KBM-7 (cell line): Measurements from ENCODE around the gene BAG1.

Source experiments
- DNase-seq: peaks from one replicate; pipeline ENCODE4 v3.0.0-alpha.2; 2015
- in situ Hi-C: fragments of 300-500 bp; cut with MboI; formaldehyde crosslinking; loops from 2 replicates; pipeline ENCODE4 v1.14.3; 2020; ENCODE audit warnings: low sequenced_read_pairs, low pct_unique_long_range_greater_than_20kb, mixed read lengths

Gene BAG1

DNA sequence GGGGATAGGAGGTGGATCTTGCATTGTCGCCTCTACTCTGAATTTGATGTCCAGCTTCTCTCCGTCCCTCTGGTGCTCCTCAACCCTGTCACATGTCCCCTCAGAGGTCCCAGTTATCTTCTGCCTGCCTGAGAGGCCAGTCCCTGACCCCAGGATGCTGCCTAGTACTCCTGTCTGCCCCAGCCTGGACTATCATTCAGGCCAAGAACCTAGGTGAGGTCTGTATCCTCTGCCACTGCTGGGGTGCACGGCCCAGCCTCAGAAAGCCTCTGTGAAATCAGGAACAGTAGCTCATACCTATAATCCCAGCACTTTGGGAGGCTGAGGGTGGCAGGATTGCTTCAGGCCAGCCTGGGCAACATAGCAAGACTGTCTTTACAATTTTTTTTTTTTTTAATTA lies 15.9 kb downstream of the BAG1 start:
- in situ Hi-C loops, result no loop called here
- no peak for DNase-seq

DNA sequence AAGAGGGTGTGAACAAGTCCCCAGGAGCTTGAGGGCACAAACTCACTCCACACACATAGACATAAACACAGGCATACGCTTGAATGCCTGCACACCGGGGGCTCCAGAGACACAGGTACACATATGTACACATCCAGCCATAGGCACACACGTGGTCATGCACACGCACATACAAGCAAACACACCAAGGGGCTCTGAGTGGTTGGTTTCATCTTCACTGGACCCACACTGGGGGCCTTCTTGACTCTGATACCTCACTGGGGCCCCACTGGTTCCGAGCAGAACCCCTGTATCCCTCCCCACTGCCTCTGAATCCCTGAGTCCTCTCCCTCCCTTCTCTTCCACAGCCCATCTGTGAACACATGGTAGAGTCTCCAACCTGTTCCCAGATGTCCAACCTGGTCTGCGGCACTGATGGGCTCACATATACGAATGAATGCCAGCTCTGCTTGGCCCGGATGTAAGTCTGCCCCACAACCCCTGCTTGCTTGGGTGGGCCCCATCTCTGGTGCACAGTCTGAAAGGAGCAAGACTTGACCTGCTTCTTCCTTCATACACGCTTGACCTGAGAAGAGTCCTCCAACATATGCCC lies 18.1 kb downstream of the BAG1 start:
- no peak for DNase-seq
- in situ Hi-C loops, result no loop called here

DNA sequence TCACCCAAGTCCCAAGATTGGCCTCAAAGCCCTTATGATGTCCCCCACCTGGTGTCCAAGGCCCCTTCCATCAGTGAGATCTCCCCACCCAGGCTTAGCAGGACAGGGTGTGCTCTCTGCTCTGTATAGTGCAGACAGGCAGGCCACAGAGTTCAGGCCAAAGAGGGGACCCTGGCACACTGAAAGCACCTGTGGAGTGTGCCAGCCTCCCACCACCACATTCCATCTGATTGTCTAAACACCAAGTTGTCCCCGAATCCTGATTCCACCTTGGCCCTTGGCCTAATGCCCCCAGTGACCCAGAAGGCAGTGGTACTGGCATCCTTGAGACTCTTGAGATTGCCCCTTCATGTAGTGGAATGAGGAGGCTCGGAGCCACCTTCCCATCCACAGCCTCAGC lies 19.2 kb downstream of the BAG1 start:
- in situ Hi-C loops, result no loop called here
- no peak for DNase-seq

DNA sequence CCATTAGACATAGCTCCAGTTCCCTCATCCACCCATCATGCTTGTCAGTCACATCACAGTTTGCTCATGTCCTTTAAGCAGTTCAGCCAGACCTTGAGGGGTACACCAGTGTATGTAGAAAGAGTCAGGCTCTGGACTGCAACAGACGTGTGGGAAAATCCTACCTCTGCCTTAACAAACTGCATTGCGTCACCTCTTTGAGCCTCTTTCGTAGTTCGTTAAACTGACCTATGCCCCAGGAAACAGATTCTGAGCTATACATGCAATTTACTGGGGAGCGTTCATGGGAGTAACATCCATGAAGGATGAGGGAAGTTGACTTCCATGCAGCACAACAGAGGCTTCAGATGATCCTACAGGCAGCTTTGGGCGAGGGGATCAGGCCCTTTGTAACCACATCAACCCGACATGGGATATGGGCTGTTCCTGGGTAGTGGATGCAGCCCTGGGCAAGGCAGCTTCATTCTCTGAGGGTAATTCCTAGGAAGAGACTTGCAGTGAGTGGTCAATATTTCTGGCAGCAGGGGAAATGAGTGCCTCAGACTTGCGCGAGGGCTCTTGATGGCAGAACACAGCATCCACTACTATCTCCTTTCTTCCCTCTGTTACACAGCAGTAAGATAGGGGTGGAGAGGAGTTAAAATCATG lies 20.2 kb downstream of the BAG1 start:
- in situ Hi-C loops, result no loop called here
- DNase-seq, result no peak

DNA sequence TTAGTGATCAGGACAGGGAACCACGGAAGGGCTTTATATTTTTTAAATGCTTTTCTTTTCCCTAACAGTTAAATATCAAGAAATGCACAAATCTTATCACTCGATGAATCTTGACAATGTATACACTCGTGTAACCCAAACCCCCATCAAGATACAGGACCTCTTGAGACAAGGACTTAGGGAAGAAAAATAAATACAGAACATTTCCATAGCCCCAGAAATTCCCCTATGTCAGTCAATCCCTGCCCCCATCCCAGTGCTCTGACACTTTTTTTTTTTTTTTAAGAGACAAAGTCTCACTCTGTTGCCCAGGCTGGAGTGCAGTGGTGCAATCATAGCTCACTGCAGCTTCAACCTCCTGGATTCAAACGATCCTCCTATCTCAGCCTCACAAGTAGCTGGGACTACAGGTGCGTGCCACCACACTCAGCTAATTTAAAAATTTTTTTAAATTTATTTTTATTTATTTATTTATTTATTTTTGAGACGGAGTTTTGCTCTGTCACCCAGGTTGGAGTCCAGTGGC lies 21.8 kb downstream of the BAG1 start:
- no peak for DNase-seq
- in situ Hi-C loops, result no loop called here

DNA sequence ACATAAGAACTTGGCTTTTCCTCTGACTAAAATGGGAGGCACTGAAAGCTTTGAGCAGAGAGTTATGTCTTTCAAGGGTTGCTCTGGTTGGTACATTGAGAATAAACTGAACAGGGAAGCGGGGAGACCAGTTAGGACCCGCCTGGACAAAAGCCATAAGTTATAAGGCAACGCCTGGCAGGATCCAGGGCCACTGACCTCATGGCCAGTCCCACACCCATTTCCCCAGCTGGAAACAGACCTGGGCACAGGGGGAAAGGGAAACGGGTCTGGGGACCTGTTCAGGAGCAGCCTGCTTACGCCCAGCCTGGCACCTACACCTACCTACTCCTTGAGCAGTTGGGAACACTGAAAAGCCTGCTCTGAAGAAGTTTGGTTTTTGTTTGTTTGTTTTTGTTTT lies 23.2 kb downstream of the BAG1 start:
- no peak for DNase-seq
- in situ Hi-C loops, result no loop called here

DNA sequence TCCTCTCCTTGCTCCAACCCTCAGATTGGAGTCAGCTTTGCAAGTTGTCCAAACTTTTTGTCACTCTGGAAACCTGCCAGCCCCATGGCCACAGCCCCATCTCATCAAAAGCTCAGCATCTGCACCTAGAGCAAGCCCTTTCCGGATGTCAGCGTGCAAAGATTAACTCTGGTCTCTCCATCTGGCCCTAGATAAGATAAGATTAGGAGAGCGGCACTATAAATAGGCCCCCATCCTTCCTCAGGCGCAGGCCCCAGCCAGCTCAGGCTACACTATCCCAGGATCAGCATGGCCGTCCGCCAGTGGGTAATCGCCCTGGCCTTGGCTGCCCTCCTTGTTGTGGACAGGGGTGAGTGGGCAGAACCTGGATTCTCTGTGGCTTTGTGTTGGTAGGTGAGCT lies 24.6 kb downstream of the BAG1 start, which contains the start of gene SPINK4:
TSS of gene SPINK4 (plus strand) at position 247 of the 400 bp plus-strand sequence. CDS start at position 289, 42 bp downstream.
- peak; percentile 97 for DNase-seq
- in situ Hi-C loops, result no loop called here

DNA sequence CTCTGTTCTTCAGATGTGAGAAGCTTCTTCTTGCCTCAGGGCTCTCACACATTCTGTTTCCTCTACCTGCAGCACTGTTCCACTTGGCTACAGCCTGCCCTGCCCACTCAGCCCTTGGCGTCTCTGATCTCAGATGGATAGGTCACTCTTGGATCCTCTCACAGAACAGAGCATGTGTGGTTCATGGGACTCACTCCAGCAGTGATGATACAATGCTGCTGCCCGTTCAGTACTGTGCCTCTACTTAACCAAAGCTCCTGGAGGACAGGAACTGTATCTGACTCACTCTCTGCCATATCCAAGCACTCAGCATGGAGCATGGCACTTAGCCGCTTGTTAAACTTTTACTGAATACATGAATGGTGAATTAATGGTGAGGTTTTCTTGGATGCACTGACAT lies 27.9 kb downstream of the BAG1 start:
- DNase-seq, result no peak
- in situ Hi-C loops, result no loop called here

DNA sequence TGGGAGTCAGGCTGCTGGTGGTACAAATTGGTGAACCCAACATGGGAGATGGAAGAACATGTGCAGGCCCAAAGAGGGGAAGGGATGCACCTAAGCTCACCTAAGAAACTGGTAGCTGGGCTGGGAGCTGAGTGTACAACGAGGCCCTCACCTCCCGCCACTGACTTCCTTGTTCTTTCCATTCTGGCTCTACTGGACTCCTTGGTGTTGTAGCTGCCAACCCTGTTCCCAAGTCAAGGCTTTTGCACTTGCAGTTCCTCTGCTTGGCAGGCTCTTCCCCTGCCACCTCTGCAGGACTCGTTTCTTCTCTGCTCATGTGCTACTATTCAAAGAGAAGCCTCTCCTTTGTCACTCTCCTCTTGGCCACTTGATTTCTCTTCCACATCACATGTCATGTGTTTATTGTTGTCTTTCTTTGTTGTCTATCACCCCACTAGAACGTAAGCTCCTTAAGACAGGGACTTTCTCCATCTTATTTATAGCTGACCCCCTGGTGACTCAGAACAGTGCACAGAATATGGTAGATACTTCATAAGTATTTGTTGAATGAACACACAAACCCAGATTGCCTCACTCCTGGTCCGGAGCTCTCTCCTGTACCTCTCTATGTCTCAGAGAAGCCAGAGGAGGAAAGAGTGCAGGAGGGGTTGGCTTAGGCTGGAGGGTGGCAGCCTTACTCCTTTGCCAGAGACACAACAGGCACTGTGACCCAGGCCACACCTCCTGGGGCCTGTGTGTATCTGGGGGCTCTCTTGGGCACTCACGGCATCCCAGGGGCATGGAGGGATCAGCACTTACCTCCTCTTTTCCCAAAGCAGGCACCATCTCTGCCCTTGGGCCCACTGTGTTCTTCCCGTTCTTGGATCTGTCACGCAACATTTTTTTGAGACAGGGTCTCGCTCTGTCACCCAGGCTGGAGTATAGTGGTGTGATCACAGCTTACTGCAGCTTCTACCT lies 29.7 kb downstream of the BAG1 start:
- in situ Hi-C loops, result no loop called here
- DNase-seq, result no peak

DNA sequence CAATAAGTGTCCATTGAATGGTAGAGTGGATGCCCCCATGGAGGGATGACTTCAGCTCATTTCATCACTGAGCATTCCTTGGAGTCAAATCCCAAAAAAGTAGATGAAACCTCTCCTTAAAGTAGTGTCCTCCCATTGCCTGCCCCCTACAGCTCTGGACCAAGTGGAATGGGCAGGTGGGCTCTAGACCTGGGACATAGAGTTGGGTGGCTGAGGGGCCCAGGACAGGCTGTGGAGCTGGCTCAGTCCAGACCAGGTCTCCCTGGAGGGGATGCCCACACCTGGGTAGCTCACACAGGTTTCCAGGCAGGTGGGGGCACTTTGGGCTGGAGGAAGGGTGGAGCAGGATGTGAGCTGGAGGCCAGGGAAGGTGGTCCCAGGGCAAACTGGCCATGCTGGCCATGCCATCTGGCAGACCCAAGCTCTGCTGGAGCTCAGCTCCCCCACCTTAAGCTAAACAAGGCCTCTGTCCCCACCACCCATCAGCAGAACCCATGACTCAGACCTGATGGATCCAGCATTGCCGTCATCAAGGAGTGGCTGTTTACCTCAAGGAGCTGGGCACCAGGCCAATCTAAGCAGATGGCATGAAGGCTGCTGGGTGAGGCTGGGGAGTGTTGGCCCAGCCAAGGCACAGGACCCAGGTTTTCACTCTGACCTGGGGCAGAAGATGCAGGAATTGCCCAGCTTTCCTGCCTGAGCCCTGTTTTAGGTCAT lies 30.7 kb downstream of the BAG1 start:
- in situ Hi-C loops, result no loop called here
- no peak for DNase-seq

DNA sequence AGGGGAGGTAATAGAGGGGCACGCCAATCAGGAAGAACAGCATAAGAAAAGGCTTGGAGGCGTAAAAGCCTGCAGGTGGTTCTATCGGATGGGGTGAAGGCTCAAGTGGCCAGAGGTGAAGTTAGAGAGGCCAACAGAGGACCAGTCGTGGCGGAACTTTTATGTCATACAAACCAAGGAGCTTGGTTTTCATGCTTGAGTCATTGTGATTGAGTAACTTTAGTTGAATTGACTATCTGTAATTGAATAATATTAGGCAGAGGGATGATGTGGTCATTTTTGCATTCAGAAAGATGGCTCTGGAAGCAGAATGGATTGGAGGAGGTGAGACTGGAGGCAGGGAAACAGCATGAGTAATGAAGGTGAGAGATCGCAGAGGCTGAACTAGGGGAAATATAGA lies 31.7 kb downstream of the BAG1 start:
- in situ Hi-C loops, result no loop called here

DNA sequence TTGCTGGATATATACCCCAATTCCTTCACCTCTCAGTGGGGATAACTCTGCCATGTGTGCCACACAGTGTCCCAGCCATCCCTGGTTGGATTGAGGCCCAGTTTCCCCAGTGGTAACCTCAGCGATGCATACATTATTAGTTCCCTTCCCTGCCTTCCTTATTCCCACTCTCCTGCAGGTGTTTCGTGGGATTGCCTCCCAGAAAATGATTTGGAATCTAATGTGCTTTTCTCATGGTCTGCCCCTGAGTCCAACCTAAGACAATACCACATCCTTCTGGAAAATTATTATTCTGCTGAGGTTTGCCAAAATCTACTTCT lies 32.9 kb downstream of the BAG1 start:
- in situ Hi-C loops, result no loop called here
- no peak for DNase-seq

More for the DNA sequence above, 31.7 kb downstream of the BAG1 start:
- DNase-seq, result no peak

DNA sequence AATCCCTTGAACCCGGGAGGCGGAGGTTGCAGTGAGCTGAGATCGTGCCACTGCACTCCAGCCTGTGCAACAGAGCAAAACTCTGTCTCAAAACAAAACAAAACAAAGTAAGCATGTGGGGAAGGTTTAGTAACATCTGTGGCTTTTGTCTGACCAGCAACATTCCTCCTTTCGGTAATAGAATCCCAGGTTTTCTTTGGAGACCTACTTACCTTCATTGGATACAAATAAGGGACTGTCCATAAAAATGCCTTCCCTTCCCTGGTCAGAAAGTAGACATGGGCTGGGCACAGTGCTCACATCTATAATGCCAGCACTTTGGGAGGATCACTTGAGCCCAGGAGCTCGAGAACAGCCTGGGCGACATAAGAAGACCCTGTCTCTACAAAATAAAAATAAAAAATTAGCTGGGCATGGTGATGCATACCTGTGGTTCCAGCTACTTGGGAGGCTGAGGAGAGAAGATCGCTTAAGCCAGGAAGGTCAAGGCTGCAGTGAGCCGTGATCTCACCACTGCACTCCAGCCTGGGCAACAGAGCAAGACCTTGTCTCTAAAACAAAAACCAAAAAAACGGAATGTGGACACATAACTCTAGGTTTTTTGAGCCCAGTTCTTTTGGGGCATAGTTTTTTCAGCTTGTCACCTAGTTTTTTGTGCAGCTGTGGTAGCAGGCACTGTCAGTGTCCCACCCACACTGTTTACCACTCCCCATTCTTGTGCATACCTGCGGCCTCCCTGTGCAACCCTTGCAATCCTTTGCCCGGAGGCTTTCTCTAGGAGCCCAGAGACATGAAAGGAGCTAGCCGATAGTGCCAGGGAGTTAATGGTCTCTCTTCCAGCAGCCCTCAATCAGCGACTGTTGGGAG lies 33.5 kb downstream of the BAG1 start:
- DNase-seq, result no peak
- in situ Hi-C loops, result no loop called here

DNA sequence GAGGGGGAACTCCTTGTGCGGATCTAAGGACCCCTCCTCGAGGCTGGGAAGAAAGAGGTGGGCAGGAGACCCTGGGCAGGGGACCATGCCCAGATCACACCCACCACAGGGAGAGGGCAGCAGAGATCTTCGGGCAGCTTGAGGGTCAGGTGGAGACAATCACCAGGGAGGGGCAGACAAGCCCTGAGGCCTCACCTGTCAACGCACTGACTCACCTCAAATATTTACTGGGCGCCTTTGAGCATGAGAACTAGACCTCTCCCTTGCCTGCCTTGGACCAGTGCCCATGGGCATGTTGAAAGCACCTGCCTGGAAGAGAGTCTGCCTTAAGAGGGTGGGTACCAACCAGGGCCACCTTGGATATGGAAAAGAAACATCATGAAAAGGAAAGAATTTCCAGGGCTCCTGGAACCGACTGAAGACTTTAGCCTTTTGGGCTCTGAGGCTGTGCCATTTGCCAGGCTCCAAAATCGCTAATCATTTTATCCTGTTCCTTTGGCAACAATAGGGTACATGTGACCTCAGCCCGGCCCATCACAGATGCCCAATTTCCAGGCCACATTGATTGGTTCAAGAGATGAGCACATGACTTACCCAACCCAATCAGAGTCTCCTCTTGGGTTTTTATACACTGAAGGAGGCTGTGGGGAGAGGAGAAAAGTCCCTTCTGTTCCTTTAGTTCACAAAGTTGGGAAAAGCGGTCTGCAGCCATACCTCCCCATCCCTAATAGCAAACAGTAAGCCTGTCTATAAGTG lies 35.0 kb downstream of the BAG1 start:
- in situ Hi-C loops, result no loop called here
- no peak for DNase-seq

DNA sequence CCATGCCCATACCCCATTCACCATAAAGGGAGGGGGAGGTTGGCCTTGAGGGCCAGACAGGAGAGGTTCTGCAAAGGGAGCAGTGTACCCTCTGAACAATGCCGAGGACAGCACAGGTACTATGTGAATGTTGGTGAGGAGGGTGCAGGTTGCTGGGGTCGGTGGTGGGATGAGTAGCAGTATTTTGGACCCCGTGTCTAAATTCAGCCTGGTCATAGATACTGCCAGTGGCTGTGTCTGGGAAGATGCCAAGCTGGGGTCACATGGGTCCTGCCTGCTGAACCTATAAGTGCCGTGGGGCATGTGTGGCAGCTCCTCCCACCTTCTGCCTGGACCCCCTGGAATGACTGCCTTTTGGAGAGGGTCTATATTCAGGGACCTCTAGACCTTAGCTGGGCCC lies 35.9 kb downstream of the BAG1 start:
- in situ Hi-C loops, result no loop called here
- DNase-seq, result no peak

DNA sequence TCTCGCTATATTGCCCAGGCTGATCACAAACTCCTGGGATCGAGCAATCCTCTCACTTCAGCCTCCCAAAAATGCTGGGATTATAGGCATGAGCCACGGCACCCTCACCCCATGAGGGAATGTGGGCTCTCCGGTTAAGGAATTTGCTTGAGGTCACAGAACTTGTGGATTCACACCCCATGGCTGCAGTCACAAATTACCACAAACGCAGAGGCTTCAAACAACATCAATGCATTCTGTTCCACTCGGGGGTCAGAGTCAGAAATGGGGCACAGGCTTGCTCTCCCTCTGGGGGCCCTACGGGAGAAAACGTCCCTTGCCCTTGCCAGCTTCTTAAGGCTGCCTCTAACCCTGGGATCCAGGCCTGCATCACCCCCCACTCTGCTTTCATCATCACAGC lies 36.8 kb downstream of the BAG1 start:
- no peak for DNase-seq
- in situ Hi-C loops, result no loop called here

DNA sequence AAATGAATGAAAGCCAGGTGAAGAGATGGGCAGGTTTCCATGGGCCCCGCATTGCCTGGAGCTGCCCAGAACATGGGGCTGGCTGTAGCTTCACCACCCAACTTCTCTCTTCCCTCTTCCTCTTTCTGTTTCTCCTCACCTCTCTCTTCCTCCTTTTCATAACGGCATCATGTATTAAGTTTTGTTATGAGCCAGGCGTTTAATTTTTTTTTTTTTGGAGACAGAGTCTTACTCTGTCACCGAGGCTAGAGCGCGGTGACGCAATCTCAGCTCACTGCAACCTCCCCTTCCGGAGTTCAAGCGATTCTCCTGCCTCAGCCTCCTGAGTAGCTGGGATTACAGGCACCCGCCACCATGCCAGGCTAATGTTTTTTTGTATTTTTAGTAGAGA lies 37.5 kb downstream of the BAG1 start:
- in situ Hi-C loops, result no loop called here
- peak; percentile 92 for DNase-seq
